Activated CD4-positive, alpha-beta memory T cell treated with anti-CD3 and anti-CD28 coated beads, Interleukin-2, amount 10 ng/mL, durations not matched to agents 7 days and 5 days (primary cell): Measurements from ENCODE around the gene CAMTA1. TPM values are rescaled to one million over a fixed set of nuclear protein-coding genes. Genes with fewer than 3 reads are reported as not detected.
"Not testable (repeated sequence)": the region's sequence is repeated elsewhere in the genome, so short reads cannot be mapped to it uniquely, and the experiment has no call there.

Experiments
- CTCF ChIA-PET: fragments of 350-600 bp; sonication (Branson Sonifier 250); formaldehyde crosslinking; loops from one replicate; lab custom pipeline; 2021; ENCODE audit warnings: antibody characterized with exemption, inconsistent platforms; lab: Charles Lee
- POLR2A ChIA-PET: fragments of 350-600 bp; sonication (Branson Sonifier 250); formaldehyde crosslinking; loops from one replicate; lab custom pipeline; 2021; ENCODE audit warnings: antibody characterized with exemption; lab: Charles Lee
- DNase-seq: peaks from one replicate; pipeline ENCODE4 v3.0.0-alpha.2; 2020
- H3K27ac Mint-ChIP-seq: one replicate; pipeline ENCODE4 v1.8.0; 2021; ENCODE audit warnings: mild to moderate bottlenecking, mixed read lengths
- H3K27me3 Mint-ChIP-seq: one replicate; pipeline ENCODE4 v1.8.0; 2021; ENCODE audit warnings: mixed read lengths
- H3K36me3 Mint-ChIP-seq: one replicate; pipeline ENCODE4 v1.8.0; 2021; ENCODE audit warnings: low read depth, mixed read lengths
- H3K4me1 Mint-ChIP-seq: one replicate; pipeline ENCODE4 v1.8.0; 2021; ENCODE audit warnings: mixed read lengths
- H3K4me3 Mint-ChIP-seq: one replicate; pipeline ENCODE4 v1.8.0; 2021; ENCODE audit warnings: mild to moderate bottlenecking, mixed read lengths
- H3K9me3 Mint-ChIP-seq: one replicate; pipeline ENCODE4 v1.8.0; 2021; ENCODE audit warnings: mixed read lengths
- total RNA-seq, 2 experiments: library from RNA; stranded (reverse); gene quantifications; one replicate each; pipeline ENCODE4 v1.2.3, GENCODE V29; 2021

CAMTA1 gene
- total RNA-seq, 2 experiments from 2014 or later: 43.0 to 47.3 TPM

GRCh38 chr1:7153464-7153863, 368.2 kb downstream of the CAMTA1 start:
- Mint-ChIP-seq H3K4me1 (peaks cover 1% of the 10 kb centered on the region), H3K27me3 (no peaks in the 10 kb centered on the region), H3K27ac (no peak overlapping the region), H3K9me3 (no peaks in the 10 kb centered on the region), H3K4me3 (no peak overlapping the region), H3K36me3 (no peaks in the 10 kb centered on the region)
- DNase-seq: no peak
- ChIA-PET POLR2A (no interaction called here), CTCF (no interaction called here)

GRCh38 chr1:7159116-7159781, 374.0 kb downstream of the CAMTA1 start:
- H3K4me3 Mint-ChIP-seq: no peak overlapping the region
- no peak for DNase-seq
- H3K27me3 Mint-ChIP-seq: peaks cover 3% of the 10 kb centered on the region
- no peaks in the 10 kb centered on the region for H3K36me3 Mint-ChIP-seq
- no peak overlapping the region for H3K27ac Mint-ChIP-seq
- ChIA-PET POLR2A (no interaction called here), CTCF (no interaction called here)
- peaks cover 1% of the 10 kb centered on the region for H3K4me1 Mint-ChIP-seq
- no peaks in the 10 kb centered on the region for H3K9me3 Mint-ChIP-seq

GRCh38 chr1:7168554-7168953, 383.3 kb downstream of the CAMTA1 start:
- DNase-seq, H3K4me3 Mint-ChIP-seq, H3K27ac Mint-ChIP-seq, H3K9me3 Mint-ChIP-seq, POLR2A ChIA-PET, H3K36me3 Mint-ChIP-seq, H3K4me1 Mint-ChIP-seq, CTCF ChIA-PET: not testable (repeated sequence)
- peaks cover 16% of the 10 kb centered on the region for H3K27me3 Mint-ChIP-seq

- H3K27me3 Mint-ChIP-seq: peaks cover 16% of the 10 kb centered on the region
- no peak overlapping the region for H3K4me3 Mint-ChIP-seq
- no peaks in the 10 kb centered on the region for H3K4me1 Mint-ChIP-seq
- no peak overlapping the region for H3K27ac Mint-ChIP-seq
- no peaks in the 10 kb centered on the region for H3K9me3 Mint-ChIP-seq
- ChIA-PET POLR2A (no interaction called here), CTCF (no interaction called here)
- H3K36me3 Mint-ChIP-seq: no peaks in the 10 kb centered on the region
- no peak for DNase-seq
Measured at GRCh38 chr1:7171168-7171567, 385.9 kb downstream of the CAMTA1 start.

GRCh38 chr1:7171574-7171973, 386.3 kb downstream of the CAMTA1 start:
- H3K36me3 Mint-ChIP-seq: no peaks in the 10 kb centered on the region
- CTCF ChIA-PET: no interaction called here
- no peak overlapping the region for H3K27ac Mint-ChIP-seq
- H3K9me3 Mint-ChIP-seq: peaks cover under 1% of the 10 kb centered on the region
- no peak for DNase-seq
- H3K4me1 Mint-ChIP-seq: no peaks in the 10 kb centered on the region
- POLR2A ChIA-PET: no interaction called here
- H3K4me3 Mint-ChIP-seq: no peak overlapping the region
- H3K27me3 Mint-ChIP-seq: peaks cover 16% of the 10 kb centered on the region

GRCh38 chr1:7172804-7173203, 387.6 kb downstream of the CAMTA1 start:
- Mint-ChIP-seq H3K27me3 (peaks cover 16% of the 10 kb centered on the region), H3K4me3 (no peak overlapping the region), H3K9me3 (peaks cover 3% of the 10 kb centered on the region), H3K36me3 (no peaks in the 10 kb centered on the region), H3K27ac (no peak overlapping the region), H3K4me1 (no peaks in the 10 kb centered on the region)
- ChIA-PET CTCF (no interaction called here), POLR2A (no interaction called here)
- no peak for DNase-seq

GRCh38 chr1:7174561-7174960, 389.3 kb downstream of the CAMTA1 start:
- H3K9me3 Mint-ChIP-seq: peaks cover 8% of the 10 kb centered on the region
- CTCF ChIA-PET: no interaction called here
- no peak for DNase-seq
- POLR2A ChIA-PET: no interaction called here
- no peak overlapping the region for H3K4me3 Mint-ChIP-seq
- H3K4me1 Mint-ChIP-seq: no peaks in the 10 kb centered on the region
- H3K27me3 Mint-ChIP-seq: peaks cover 11% of the 10 kb centered on the region
- no peak overlapping the region for H3K27ac Mint-ChIP-seq
- H3K36me3 Mint-ChIP-seq: no peaks in the 10 kb centered on the region

- DNase-seq: no peak
- Mint-ChIP-seq H3K9me3 (peaks cover 8% of the 10 kb centered on the region), H3K4me3 (no peak overlapping the region), H3K36me3 (no peaks in the 10 kb centered on the region), H3K27ac (no peak overlapping the region), H3K27me3 (peaks cover 11% of the 10 kb centered on the region), H3K4me1 (no peaks in the 10 kb centered on the region)
- CTCF ChIA-PET: no interaction called here
- POLR2A ChIA-PET: no interaction called here
Measured at GRCh38 chr1:7174980-7175906, 390.0 kb downstream of the CAMTA1 start.

GRCh38 chr1:7177021-7177420, 391.8 kb downstream of the CAMTA1 start:
- Mint-ChIP-seq H3K27me3 (no peaks in the 10 kb centered on the region), H3K4me1 (no peaks in the 10 kb centered on the region), H3K36me3 (no peaks in the 10 kb centered on the region), H3K4me3 (no peak overlapping the region), H3K27ac (no peak overlapping the region), H3K9me3 (peaks cover 8% of the 10 kb centered on the region)
- ChIA-PET CTCF (no interaction called here), POLR2A (no interaction called here)
- no peak for DNase-seq

- Mint-ChIP-seq H3K27ac (no peak overlapping the region), H3K4me1 (no peaks in the 10 kb centered on the region), H3K9me3 (peaks cover 8% of the 10 kb centered on the region), H3K4me3 (no peak overlapping the region), H3K36me3 (no peaks in the 10 kb centered on the region), H3K27me3 (no peaks in the 10 kb centered on the region)
- DNase-seq: no peak
- ChIA-PET POLR2A (no interaction called here), CTCF (no interaction called here)
Measured at GRCh38 chr1:7177438-7178146, 392.3 kb downstream of the CAMTA1 start.

GRCh38 chr1:7178336-7178735, 393.1 kb downstream of the CAMTA1 start:
- Mint-ChIP-seq H3K9me3 (peaks cover 8% of the 10 kb centered on the region), H3K4me1 (no peaks in the 10 kb centered on the region), H3K4me3 (no peak overlapping the region), H3K27me3 (no peaks in the 10 kb centered on the region), H3K36me3 (no peaks in the 10 kb centered on the region), H3K27ac (no peak overlapping the region)
- POLR2A ChIA-PET: no interaction called here
- no peak for DNase-seq
- CTCF ChIA-PET: no interaction called here

- Mint-ChIP-seq H3K27ac (no peak overlapping the region), H3K27me3 (no peaks in the 10 kb centered on the region), H3K4me3 (no peak overlapping the region), H3K36me3 (no peaks in the 10 kb centered on the region), H3K9me3 (peaks cover 8% of the 10 kb centered on the region), H3K4me1 (no peaks in the 10 kb centered on the region)
- DNase-seq: no peak
- ChIA-PET POLR2A (no interaction called here), CTCF (no interaction called here)
Measured at GRCh38 chr1:7178741-7179140, 393.5 kb downstream of the CAMTA1 start.

GRCh38 chr1:7185721-7186120, 400.5 kb downstream of the CAMTA1 start:
- ChIA-PET CTCF (no interaction called here), POLR2A (no interaction called here)
- Mint-ChIP-seq H3K36me3 (no peaks in the 10 kb centered on the region), H3K9me3 (no peaks in the 10 kb centered on the region), H3K4me1 (no peaks in the 10 kb centered on the region), H3K27me3 (no peaks in the 10 kb centered on the region), H3K4me3 (no peak overlapping the region), H3K27ac (no peak overlapping the region)
- no peak for DNase-seq
